GM21528 (cell line): ENCODE results near the gene PIGQ.

Experiments used
- ATAC-seq: cut with Tn5 transposase; IDR thresholded peaks from one replicate; pipeline ENCODE4 v1.9.1; 2021; ENCODE audit warnings: mild to moderate bottlenecking, moderate library complexity; ENCODE audit not compliant: unreplicated experiment, low FRiP score

The PIGQ gene

DNA sequence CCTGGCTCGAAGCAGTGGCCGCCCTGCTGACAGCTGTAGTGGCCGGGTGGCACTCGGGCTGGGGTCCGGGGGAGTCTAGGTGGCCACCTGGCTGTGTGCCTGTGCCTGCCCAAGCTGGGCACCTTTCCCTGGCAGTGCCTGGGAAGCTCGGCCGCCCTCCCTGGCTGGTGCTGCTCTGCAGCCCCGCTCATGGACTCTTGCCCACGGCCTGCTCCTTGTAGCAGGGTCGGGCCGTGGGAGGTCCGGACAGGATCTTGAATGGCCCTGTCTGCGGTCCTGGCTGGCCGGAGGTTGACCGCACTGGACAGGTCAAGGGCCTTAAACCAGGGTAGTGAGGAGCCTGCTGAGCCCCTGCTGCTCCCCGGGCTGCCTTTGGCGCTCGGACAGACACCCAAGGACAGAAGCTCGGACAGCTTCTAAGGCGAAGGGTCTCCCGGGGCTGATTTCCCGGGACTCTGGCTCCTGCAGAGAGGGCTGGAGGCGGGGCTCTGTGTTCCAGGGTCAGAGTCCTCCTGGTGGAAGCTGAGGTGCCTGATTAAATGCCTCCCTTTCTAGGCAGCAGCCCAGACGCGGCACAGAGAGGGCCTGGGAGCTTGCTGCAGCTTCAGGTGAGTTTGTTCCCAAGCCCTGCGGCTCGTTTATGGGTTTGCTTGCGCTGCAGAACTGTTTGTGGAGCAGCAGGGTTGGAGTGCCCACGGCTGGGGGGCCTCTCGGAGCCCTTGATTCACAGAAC lies 36.2 kb upstream of the PIGQ start:
- ATAC-seq: no peak

DNA sequence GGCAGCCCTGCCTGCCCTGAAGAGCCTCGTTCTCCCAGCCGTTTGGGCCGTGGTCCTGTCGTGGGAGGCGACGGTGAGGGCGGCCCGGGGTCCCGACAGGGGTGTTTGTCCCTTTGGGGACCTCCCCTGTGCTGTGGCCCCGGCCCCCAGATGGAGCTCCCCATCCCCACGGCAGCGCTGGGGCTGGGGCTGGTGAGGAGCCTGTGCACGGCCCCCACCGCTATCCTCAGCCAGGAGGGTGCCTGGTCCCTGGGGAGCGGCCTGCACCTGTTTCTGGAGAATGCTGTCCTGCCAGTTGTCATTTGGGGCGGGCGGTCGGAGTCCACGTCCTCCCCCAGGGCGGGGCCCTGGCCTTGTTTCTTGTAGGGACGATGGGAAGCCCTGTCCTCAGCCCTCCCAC lies 35.6 kb upstream of the PIGQ start:
- ATAC-seq: no peak

DNA sequence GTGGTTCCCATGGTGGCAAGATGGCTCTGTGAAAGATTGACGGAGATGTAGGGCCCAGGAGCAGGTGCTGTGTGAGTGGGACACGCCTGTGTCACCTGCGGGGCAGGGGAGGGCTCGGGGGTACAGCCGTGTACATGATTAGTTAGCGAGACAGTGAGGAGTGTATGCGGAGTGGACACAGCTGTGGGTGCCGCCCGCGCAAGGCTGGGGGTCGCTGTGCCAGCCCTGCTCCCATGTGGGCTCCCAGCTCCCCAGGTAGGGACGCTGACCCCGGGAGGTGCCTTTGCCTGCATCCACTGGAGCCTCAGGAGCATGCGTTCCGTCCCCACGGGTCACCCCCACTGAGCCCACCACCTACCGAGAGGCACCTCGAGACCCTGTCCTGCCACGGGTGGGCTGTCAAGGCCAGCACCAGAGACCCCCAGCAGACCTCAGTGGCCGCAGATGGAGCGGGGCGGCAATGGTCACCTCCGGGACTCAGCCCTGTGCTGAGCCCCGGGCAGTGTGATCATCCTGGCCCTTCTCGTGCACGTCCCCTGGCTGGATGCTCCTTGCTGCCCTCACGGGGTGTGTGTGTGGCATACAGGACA lies 34.8 kb upstream of the PIGQ start:
- no peak for ATAC-seq

DNA sequence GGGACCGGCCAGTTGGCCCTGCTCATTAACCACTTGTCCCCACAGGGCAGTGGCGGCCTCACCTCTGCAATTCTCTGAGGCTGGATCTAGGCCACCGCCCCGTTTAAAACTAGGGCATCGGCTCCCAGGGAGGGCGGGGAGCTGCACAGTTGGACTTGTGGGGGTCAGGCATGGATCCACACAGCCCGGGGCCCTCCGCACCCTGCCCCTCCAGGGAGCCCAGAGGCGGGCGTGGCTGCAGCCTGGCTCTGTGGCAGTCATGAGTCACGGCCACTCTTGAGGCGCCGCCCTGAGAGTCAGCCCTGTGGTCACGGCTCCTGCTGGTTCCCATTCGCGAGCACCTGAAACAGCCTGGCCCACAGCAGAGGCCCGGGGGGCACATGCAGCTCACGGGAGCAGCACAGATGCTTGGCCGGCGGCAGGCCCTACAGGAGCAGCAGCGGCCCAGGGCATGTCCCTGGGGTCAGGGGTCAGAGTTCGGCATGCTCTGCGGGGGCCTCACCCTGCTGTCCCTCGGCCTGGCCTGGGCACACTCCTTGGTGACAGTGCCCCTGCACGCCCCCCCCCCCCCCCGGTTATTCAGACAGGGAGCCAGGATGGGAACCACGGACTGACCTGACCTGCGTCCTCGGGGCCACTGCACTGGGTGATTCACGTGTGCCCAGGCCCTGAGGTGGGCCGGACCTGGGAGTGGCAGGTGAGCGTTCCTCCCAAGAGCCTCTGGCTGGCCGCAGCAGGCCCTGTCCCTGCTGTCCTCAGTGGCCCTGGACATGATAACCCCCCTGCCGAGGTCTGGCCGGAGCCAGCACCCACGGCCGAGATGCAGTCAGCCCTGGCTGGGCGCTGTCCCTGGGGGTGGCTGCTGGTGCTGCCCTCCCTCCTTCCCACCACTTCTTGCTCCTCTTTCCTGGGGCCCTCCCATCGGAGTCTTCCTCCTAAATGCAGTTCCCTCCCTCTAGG lies 34.0 kb upstream of the PIGQ start:
- ATAC-seq: no peak

DNA sequence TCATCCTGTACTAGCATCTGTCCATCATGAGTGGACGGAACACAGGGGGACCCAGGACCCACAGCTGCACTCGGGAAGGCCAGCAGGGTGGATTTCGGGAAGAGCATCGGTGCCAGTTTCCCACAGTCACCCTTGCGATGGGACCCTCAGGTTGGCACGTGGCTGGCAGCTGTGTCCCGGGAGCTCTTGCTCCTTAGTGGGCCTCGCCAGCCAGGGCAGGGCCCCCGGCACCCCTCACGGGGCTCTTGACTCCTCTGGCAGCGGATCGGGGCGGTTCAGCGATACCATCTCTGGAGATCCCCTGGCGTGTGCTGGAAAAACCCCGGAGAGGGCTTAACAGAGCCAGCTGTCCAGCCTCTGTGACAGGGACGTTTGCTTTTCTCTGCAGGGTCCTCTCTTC lies 33.0 kb upstream of the PIGQ start:
- ATAC-seq: no peak

DNA sequence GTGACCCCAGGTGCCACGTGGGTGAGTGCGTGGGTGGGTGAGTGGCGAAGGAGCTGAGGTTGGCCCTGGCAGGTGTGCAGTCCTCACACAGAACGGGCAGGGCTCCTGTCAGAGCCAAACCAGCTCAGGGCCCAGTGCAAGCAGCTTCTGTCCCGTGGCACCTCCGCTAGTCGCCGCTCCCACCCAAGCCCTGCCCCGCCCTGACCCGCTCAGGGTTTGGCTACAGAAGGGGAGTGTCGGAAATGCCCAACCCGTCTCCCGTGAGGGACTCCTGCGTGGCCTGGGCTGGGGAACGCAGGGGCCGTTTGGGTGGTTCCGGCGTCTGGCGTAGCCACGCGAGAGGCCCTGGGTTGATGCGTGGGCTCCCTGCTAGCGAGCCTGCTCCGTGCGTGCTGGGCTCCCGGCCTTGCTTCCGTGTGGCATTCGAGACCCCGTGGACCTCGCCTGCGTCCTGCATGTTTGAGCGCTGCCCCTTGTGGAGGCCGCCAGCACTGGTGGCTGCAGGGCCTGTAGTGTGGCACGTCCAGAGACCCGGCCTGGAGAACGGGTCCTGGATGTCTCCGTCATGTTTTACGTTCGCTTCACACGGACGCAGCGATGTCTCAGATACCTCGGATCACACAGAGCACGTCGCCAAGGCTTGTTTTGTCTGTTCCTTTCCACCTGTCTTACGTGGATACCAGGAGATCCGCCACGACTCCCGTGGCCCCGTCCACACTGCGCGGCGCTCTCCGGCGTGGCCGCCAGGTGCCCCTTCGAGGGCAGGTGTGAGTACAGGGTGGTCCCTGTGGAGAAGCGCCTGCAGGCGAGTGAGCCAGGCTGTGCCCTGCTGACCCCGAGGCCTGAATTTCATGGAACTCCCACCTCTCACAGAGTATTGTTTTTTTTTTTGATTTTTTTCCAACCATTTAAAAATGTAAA lies 32.1 kb upstream of the PIGQ start:
- no peak for ATAC-seq

DNA sequence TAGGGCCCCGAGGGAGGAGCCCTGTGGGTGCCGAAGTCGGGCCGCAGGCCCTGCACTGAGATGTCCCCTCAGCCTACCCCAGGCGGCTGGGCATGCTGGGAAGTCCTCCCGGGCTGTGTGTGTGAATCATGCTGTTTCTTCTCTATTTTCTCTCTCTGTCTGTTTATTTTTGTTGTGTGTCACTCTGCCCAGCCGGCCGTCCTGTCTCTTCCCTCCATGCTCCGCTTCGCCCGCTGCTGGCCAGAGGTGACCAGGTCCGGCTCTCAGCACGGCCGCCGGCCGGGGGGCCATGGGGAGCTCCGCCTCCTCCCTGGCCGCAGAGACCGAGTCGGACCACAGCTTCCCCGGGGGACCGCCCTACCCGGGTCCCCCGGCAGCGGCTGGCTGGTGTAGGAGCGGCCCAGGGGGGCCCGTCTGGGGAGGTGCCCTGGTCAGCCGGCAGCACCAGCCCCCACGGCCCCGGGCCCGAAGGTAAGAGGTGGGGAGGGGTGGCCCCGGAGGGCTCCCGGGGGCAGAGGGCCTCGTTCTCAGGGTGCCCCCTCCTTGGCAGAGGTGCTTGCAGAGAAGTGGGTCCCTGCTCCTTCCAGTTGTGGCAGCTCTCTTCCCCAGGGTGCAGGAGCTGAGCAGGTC lies 29.8 kb upstream of the PIGQ start:
- no peak for ATAC-seq

DNA sequence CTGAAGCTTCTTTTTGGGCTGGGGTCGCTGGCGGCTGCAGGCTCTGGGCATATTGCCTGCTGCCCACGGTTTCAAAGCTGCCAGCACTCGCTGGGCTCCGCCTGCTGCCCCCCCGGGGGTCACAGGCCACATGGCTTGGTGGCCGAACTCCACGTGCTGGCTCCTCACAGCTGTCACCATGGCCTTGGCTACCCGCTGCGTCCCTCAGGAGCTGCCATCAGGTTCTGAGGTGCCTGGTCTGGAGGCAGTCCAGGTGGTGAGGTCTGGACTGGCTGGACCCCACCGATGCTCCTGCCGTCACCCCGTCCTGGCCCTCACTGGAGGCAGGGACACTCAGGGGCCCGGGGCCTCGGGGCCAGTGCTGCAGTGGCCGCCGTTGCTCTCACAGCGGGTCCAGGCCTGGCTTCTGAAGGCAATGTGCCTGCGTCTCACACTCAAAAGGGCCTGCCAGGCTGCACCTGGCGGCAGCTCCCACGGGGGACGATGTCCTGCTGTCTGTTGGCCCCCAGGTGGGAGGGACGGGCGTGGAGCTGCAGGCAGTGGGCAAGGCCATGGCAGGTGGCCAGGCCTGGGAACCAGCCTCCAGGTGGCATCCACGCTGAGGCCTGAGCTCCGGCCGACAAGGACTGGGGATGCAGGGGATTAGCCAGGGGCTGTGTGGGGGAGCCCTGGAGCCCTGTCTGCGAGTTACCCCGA lies 29.0 kb upstream of the PIGQ start:
- no peak for ATAC-seq

DNA sequence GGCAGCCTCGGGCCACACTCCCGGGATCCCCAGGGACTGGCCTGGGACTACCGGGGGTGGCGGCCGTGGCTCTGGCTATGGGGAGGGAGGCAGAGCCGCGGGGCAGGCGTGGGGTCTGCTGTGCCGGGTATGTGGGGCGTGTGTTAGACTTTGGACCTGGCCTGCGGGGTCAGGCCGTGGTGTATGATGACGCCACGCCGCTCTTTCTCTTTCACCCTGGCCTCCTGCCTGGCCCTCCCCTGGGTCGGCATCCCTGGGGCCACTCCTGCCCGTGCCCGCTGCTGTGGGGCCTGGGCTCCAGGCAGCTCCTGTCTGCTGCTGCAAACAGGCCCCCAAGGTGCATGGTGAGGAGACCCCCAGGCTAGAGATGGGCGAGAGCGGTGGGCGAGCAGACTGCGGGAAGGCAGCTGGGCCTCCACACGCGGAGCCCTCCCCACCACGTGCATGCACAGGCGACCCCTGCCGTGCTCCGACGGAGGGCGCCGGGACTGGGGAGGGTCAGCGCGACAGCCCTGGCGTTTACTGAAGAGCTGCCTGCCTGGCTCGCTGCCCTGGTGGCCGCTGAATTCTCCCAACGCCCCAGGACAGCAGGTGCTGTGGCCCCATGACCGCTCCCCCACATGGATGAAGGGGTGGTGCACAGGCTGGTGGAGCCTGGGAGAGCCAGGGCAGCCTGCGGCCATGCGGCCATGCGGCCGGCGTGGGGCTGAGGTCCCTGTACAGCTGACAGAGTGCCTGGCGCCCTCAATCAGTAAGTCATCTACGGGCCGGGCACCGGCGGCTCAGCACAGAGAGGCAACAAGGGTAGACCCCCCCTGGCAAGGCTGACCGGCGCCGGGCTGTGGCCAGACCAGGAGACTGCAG lies 26.2 kb upstream of the PIGQ start:
- ATAC-seq: no peak

DNA sequence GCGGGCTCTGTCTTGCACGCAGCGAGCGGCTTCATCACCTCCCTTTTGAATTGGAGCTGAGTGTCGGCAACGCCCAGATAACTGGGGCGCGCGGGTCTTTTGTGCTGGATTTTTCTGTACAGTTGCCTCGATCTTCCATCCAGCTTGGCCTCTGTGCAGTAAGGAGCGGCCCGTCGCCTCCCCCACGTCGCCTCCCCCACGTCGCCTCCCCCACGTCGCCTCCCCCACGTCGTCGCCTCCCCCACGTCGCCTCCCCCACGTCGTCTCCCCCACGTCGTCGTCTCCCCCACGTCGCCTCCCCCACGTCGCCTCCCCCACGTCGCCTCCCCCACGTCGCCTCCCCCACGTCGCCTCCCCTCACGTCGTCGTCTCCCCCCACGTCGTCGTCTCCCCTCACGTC lies 25.3 kb upstream of the PIGQ start:
- no peak for ATAC-seq

DNA sequence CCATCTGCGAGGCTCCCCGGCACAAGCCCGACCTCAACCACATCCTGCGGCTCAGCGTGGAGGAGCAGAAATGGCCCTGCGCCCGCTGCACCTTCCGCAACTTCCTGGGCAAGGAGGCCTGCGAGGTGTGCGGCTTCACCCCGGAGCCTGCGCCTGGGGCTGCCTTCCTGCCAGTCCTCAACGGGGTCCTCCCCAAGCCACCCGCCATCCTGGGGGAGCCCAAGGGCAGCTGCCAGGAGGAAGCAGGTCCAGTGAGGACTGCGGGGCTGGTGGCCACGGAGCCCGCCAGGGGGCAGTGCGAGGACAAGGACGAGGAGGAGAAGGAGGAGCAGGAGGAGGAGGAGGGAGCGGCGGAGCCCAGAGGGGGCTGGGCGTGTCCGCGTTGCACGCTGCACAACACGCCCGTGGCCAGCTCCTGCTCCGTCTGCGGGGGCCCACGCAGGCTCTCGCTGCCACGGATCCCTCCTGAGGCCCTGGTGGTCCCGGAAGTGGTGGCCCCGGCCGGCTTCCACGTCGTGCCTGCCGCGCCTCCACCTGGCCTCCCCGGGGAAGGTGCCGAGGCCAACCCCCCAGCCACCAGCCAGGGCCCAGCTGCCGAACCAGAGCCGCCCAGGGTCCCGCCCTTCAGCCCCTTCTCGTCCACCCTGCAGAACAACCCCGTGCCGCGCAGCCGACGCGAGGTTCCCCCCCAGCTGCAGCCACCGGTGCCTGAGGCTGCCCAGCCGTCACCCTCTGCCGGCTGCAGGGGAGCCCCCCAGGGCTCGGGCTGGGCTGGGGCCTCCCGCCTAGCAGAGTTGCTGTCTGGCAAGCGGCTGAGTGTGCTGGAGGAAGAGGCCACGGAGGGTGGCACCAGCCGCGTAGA lies 22.6 kb upstream of the PIGQ start:
- no peak for ATAC-seq

DNA sequence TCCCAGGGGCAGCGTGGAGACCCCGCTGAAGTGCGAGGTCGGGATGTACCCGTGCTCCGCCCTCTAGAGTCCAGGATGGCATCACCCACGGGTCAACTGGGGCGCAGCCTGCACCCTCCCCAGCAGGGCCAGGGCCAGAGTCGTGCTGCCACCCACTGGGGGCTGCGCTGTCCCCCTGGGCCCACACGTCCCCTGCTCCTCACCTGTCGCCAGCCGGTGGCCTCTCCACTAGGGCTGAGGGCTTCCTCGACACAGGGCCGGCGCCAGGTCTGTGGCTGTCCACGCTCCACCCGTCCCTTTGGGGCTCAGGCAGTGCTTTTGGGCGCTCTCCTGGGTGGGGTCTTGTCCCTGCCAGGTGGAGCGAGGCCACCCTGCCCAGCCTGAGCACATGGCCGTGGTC lies 21.2 kb upstream of the PIGQ start:
- no peak for ATAC-seq

DNA sequence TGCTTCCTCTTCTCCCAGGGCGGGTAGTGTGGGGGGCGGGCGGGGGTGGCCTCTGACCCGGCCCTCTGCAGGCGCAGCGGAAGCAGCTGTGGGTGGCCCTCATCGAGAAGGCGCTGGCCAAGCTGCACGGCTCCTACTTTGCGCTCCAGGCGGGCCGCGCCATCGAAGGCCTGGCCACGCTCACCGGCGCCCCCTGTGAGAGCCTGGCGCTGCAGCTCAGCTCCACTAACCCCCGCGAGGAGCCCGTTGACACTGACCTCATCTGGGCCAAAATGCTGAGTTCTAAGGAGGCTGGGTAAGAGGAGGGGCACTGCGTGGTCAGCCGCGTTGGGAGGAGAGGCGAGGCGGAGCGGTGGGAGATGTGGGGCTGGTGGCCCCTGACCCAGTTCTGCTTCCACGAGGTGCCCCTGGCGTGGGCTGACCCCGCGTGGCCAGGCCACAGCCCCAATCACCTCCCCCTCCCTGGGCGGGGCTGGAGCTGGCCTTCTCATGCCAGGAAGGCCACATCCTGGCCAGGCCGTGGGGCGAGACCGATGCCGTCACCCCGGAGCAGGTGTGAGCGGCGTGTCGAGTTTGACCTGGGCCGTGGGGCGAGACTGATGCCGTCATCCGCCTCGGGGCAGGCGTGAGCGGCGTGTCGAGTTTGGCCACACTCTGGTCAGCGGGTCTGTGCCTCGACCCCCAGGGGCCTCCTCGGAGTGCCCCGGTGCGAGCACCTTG lies 20.1 kb upstream of the PIGQ start:
- no peak for ATAC-seq

DNA sequence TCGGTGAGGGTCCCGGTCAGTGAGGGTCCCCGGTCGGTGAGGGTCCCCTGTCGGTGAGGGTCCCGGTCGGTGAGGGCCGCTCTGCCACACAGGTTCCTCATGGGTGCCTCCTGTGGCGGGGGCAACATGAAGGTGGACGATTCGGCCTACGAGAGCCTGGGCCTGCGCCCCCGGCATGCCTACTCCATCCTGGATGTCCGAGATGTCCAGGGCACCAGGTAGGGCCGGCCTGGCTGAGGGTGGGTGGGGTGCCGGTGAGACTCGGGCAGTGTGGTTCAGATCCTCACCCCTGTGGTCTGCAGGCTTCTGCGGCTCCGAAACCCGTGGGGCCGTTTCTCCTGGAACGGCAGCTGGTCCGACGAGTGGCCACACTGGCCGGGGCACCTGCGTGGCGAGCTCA lies 18.6 kb upstream of the PIGQ start:
- ATAC-seq: no peak

DNA sequence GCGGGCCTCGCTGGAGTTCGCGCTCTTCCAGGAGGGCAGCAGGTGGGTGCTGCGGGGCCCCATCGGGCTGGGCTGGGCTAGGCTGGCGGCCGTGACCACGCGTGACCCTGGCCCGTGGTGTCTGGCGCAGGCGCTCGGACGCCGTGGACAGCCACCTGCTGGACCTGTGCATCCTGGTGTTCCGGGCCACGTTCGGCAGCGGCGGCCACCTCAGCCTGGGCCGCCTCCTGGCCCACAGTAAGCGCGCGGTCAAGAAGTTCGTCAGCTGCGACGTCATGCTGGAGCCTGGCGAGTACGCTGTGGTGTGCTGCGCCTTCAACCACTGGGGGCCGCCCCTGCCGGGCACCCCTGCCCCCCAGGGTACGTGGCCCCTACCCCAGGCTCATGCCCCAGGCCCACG lies 17.6 kb upstream of the PIGQ start:
- no peak for ATAC-seq

DNA sequence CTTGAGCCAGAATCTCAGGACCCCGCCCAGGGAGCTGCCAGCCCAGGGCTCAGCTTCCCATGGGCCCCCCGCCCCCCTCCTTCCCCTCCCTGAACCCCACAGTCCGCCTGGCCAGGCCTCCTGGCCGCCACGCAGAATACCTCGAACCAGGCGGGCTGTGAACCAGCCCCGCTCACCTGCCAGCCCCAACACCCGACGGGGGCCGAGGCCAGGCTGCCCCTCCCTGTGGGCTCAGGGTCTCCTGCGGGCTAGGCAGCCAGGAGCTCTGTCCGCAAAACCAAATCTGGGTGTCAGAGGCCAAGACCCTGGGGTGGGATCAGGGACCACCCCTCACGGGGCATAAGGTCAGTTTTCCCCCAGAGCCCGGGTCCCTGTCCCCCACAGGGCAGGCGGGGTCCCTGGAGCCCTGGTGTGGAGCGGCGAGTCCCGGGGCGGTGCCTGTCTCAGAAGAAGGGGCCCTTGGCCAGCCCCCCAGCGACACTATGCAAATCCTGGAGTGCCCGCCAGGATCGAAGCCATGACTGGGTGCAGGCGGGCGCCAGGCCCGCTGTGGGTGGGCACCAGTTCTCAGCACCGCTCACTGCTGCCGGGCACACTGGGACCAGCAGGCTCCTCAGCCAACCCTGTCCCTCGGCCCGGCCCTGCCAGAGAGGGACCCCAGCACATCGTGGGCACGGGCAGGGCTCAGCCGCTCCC lies 16.0 kb upstream of the PIGQ start:
- ATAC-seq: no peak
